Upper lobe of left lung (tissue), 4 donors: Measurements from ENCODE around the gene INTS6.

Experiments
- CTCF ChIP-seq, 6 experiments: fragments of 450-650 bp in 4 of 6; fragments of 200-600 bp in 2 of 6; sonication (generic) in 2 of 6; IDR thresholded peaks; one replicate each; pipeline ENCODE4 v1.5.1; 2016 to 2019; ENCODE audit warnings: antibody characterized with exemption in 6 of 6
- POLR2A ChIP-seq, 4 donors: fragments of 450-650 bp; IDR thresholded peaks; one replicate each; pipeline ENCODE4 v1.5.1; 2016 to 2017; ENCODE audit warnings: antibody characterized with exemption in 4 of 4, mild to moderate bottlenecking in 2 of 4
- POLR2AphosphoS5 ChIP-seq, 2 donors: sonication (generic); formaldehyde crosslinking; IDR thresholded peaks; one replicate each; pipeline ENCODE4 v1.5.1; 2017; ENCODE audit warnings: antibody characterized with exemption in 2 of 2

- no peak for TF ChIP-seq CTCF (IDR thresholded peaks at IDR 0.05)
- no peak for TF ChIP-seq POLR2AphosphoS5 (IDR thresholded peaks at IDR 0.05)
- TF ChIP-seq POLR2A (IDR thresholded peaks at IDR 0.05), result no peak
These were observed 29.1 kb downstream of the INTS6 start for GRCh38 chr13:51423766-51424165.
